HG03571 (cell line): ENCODE measurements around the gene FAM3A.

Experiments
- ATAC-seq: cut with Tn5 transposase; IDR thresholded peaks from one replicate; pipeline ENCODE4 v1.9.1; 2021; ENCODE audit not compliant: unreplicated experiment

FAM3A gene

GRCh38 chrX:154534526-154535322, 18.7 kb upstream of the FAM3A start:
- peak; percentile 83 for ATAC-seq

GRCh38 chrX:154532690-154533089, 16.7 kb upstream of the FAM3A start:
- no peak for ATAC-seq

- ATAC-seq = no peak
Measured at GRCh38 chrX:154531626-154532025, 15.6 kb upstream of the FAM3A start.

- ATAC-seq = no peak
Measured at GRCh38 chrX:154530286-154530685, 14.3 kb upstream of the FAM3A start.

GRCh38 chrX:154529206-154529612, 13.2 kb upstream of the FAM3A start:
- ATAC-seq = no peak

GRCh38 chrX:154526901-154527675, 11.1 kb upstream of the FAM3A start:
- peak; percentile 80 for ATAC-seq

- ATAC-seq = no peak
Measured at GRCh38 chrX:154525606-154526490, 9.8 kb upstream of the FAM3A start.

- no peak for ATAC-seq
Measured at GRCh38 chrX:154519389-154519788, 3.4 kb upstream of the FAM3A start.

- no peak for ATAC-seq
Measured at GRCh38 chrX:154517101-154517781, 1.2 kb upstream of the FAM3A start.

GRCh38 chrX:154516656-154517100, 646 bp upstream of the FAM3A start:
- no peak for ATAC-seq

- no peak for ATAC-seq
Measured at GRCh38 chrX:154515090-154515965, 704 bp downstream of the FAM3A start.

- no peak for ATAC-seq
Measured at GRCh38 chrX:154513716-154514115, 2.3 kb downstream of the FAM3A start.

GRCh38 chrX:154512879-154513553, 3.0 kb downstream of the FAM3A start:
- no peak for ATAC-seq

GRCh38 chrX:154511761-154512160, 4.3 kb downstream of the FAM3A start:
- no peak for ATAC-seq

- no peak for ATAC-seq
Measured at GRCh38 chrX:154509455-154509854, 6.6 kb downstream of the FAM3A start.

GRCh38 chrX:154508384-154508745, 7.7 kb downstream of the FAM3A start:
- ATAC-seq = no peak

- ATAC-seq = no peak
Measured at GRCh38 chrX:154507673-154508383, 8.2 kb downstream of the FAM3A start.

- ATAC-seq = no peak
Measured at GRCh38 chrX:154506483-154507332, 9.3 kb downstream of the FAM3A start.
